Measurements from ENCODE around the gene GATB. TPM values are rescaled to one million over a fixed set of nuclear protein-coding genes. Genes with fewer than 3 reads are reported as not detected.

Gene GATB
- polyA plus RNA-seq, 4 donors = 31.1 to 39.3 (median 33.1) TPM

DNA sequence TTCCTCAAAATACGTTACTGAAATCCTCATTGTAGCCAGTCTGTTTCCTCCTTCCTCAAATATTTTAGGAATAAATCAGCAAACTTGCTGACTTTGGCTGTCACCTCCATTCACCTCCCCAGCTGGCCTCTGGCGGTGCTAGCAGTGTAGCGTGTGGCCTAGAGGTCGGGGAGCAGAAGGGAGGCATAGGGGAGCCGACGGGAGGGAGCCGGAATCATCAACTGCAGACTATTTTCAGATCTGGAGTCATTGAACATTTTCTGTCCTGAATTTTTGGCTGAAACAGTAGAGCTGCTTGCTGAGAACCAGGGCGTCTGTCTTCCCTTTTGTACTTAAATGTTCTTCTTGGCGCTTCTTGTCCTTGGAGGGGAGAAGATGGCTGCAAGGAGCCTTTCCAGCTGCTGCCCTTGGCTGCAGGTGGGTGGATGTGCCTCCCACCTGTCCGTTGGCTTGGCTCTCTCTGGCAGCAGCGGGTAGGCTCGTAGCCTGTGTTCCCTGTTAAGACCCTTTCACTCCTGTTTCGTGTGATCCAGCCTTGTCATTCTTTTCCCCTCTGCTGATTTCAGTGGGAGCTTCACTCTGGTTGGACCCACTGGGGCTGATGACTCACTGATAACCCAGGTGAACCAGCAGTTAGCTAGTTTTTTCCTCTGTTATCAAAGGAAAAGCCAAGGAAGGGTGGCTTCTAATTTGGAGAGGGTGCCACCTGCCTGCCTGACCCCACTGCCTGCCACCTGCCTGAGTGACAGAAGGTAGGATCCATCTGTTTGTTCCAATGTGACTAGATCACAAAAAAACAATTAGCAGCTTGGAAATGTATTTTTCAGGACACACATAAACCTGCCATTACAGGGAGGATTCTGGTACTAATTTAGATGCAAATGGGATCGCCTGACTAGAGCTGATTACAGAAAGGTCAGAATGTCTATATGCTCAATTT lies 135.9 kb downstream of the GATB start:
- no peak for DNase-seq (ENCODE audit: low read depth in 4 of 4, low spot score in 2 of 4)

All from left renal cortex interstitium (tissue), 4 donors.